Activated T-cell treated with anti-CD3 and anti-CD28 coated beads for 1 hour (primary cell): ENCODE results near the gene MAP4K5.

Experiments
- DNase-seq: peaks from one replicate; pipeline ENCODE4 v3.0.0-alpha.2; 2020; ENCODE audit warnings: low read depth

Gene MAP4K5

DNA sequence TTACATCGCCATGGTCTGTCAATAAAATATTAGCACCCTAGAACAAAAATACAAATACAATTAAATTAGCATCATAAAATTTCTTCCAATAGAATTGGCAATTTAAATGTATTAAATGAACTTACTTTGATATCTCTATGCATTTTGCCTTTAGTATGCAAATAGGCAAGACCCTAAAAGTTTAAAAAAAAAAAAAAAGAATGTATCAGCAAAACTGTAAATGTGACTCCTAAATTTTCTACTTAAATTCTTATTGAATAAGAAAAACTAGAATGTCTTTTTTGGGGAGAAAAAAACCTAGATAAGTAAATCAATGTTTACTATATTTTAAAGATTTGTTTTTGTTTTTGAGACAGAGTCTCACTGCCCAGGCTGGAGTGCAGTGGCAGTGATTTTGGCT, 56.2 kb downstream of the MAP4K5 start:
- no peak for DNase-seq

DNA sequence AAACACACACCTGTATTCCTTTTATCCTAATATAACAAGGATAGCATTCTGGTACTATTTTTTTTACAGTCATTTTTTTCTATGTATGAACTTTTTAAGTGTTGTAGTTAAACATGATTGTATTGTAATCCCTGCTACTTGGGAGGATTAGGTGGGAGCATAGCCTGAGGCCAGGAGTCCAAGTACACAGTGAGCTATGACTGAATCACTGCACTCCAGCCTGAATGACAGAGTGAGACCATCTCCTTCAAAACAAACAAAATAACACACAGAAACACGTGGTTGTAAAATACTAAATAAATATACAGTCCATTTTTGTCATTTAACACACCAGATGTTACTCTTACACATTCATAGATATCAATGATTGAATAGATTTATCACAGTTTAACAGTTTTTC, 56.9 kb downstream of the MAP4K5 start:
- no peak for DNase-seq

GRCh38 chr14:50471838-50472465, 60.4 kb downstream of the MAP4K5 start:
- no peak for DNase-seq

GRCh38 chr14:50469982-50470381, 62.4 kb downstream of the MAP4K5 start:
- DNase-seq: no peak

DNA sequence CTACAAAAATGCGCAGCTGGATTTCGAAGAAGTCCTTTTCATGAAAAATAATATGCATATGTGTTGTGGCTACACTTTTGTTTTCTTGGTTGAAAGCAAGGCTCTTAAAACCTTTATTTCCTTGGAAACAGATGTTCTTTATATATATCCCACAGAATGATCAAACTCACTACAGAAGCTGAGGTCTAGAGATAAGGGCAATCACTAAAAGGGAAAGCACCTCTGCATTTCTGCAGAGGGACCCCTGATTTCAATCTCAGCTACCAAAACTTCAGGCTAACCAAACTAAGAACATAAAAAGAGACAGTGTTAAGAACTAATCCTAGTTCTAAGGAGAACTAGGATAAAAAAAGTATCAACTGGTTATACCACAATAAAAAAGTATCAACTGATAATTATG, 70.3 kb downstream of the MAP4K5 start:
- no peak for DNase-seq

DNA sequence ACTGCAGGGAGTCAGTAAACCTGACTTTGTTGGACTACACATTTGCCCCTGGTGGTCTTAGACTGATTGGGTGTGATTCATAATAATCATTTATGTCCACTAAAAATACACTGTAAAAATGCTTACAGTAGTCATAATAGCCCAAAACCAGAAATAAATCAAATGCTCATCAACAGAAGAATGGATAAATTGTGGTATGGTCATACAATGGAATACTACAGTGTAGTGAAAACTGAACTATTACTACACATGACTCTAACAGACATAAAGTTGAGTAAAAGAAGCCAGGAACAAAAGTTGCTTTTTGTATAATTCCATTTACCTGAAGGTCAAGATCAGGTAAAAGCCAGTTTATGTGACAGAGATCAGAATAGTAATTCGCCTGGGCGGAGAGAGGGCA, 78.5 kb downstream of the MAP4K5 start:
- DNase-seq: no peak

DNA sequence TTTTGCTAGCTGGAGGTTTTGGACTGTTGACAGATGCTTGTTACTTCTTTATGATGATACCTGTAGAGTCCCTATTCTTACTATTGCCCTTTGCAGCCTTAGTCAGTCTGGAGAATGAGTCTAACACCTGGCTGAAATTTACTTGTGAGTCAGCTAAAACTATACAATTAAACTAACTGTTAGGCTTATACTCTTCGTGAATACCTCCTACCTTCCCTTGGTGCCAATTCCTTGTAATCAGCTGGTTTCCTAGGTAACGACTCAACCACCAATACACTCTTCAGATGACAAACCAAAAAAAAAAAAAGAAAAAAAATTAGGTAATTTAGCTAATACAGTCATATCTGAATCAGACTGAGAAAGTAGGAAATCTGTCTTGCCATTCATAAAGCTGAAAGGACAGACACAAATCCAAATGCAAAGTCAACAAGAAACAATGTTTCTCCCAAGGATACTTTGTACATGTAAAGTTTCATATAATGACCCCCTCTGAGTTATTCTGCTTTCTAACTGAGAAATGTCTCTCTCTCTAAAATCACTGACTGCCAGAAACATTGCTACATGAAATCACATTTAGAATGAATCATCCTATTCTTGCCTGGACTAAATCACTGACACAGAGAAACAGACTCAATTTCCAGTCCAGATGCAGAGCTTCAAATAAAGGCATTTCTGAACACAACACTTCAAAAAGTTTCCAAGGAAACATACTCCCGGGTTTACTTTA, 79.2 kb downstream of the MAP4K5 start:
- no peak for DNase-seq

GRCh38 chr14:50452296-50452695, 80.1 kb downstream of the MAP4K5 start:
- no peak for DNase-seq

DNA sequence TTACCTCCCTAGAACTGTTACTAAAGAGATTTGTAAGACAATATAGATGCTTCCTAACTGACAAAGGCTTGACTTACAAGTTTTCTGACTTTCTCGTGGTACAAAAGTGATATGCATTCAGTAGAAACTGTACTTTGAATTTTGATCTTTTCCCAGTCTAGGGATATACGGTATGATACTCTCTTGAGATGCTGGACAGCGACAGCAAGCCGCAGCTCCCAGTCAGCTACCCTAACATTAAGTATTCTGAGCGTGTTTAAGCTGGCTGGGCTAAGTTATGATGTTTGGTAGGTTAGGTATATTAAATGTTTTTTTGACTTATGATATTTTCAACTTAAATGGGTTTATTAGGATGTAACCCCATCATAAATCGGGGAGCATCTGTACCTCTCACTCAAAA, 80.5 kb downstream of the MAP4K5 start:
- no peak for DNase-seq

- no peak for DNase-seq
These were observed 84.9 kb downstream of the MAP4K5 start for GRCh38 chr14:50447461-50447860.

GRCh38 chr14:50434528-50434927, 97.8 kb downstream of the MAP4K5 start:
- no peak for DNase-seq

DNA sequence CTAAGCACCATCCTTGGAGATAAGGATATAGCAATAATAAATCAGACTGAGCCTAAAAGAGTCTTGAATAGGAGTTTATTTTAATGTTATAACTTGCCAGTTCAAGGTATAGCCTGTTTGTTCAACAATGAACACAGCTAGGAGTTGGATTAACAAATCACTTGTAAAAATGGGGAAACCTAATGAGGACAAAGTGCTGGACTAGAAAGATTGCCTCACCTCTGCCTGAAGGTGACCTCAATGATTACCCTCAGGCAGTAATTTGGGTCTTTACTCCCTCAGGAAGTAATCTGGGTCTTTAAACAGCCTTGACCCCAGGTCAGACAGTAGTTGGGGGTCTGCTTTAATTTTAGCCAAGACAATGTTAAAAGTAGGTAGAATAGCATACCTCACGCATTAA, 100.2 kb downstream of the MAP4K5 start:
- no peak for DNase-seq

DNA sequence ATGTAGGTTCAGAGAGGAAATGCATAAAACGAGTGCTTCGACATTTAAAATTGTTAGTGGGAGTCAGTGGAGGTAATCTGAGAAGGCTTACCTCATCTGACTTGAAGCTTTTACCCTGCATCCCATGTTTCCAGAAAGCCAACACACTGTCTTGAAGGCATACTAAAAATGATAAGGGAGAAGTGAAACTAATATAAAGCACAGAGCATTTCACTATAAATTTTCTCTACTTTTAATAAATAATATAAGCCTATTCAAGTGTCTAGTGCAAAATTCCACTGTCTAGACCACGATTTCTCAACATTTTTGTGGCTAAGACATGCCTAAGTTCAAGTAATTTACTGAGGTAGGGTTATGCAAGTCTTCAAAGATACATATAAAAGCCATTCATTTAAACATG, 106.6 kb downstream of the MAP4K5 start:
- DNase-seq: no peak

DNA sequence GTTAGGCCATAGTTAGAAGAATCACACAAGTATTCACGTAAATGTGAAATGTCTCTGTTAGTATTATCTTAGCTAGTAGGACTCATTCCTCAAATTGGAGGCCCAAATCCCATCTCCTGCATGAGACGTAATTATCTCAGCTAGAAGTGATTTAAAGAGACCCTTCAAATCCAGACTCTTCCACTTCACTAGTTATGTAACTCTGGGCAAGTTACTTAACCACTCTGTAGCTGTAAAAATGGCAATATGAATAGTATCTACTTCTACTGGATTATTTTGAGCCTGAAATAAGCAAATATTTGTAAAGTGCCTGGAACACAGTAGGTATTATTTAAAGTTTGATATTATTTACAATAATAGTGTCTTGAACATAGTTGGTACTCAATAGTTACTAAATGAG, 107.3 kb downstream of the MAP4K5 start:
- DNase-seq: no peak

DNA sequence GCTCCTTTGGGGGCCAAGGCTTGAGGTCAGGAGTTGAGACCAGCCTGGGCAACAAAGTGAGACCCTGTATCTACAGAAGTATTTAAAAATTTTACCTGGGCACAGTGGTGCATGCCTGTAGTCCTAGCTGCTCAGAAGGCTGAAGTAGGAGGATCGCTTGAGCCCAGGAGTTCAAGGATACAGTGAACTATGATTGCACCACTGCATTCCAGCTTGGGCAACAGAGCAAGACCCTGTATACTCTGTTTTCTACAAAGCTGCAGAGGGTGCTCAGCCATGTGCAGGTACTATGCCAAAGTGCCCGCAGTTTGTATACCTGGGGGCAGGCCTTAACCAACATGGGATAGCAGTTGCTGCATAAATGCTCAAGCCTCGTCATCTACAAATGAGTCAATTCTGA, 108.8 kb downstream of the MAP4K5 start:
- no peak for DNase-seq

DNA sequence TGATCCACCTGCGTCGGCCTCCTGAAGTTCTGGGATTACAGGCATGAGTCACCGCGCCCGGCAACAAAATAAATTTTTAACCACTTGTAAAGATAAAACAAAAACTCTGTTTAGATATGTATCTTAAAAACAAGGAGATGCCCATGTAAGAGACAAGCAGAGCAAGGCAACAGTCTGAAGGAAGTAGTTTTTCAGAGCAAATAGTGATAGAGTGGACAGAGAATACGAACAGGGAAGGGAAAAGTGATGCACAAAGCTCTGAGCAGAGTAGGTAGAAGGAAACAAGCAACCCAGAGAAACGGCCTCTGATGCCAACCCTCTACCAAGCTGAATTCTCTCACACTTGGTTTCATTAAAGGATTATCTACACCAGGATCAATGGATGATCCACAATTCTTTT, 110.9 kb downstream of the MAP4K5 start:
- no peak for DNase-seq

- no peak for DNase-seq
These were observed 114.5 kb downstream of the MAP4K5 start for GRCh38 chr14:50417853-50418252.

GRCh38 chr14:50410921-50411320, 121.4 kb downstream of the MAP4K5 start:
- no peak for DNase-seq

DNA sequence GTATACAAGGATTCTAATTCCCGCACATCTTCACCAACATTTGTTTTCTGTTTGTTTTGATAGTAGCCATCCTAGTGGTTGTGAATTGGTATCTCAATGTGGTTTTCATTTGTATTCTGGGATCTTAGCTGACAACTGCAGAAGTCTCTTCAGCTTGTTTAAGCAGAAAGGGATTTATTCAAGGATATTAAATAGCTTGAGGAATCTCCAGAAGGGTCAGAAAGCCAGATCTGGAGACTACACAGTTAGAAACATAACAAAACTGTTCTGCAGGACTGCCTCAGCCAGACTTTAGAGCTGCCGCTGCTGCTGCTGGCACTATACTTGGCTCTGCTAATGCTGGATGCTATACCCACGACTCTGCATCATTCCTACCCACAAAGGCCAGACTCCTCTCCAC, 122.3 kb downstream of the MAP4K5 start:
- DNase-seq: no peak

DNA sequence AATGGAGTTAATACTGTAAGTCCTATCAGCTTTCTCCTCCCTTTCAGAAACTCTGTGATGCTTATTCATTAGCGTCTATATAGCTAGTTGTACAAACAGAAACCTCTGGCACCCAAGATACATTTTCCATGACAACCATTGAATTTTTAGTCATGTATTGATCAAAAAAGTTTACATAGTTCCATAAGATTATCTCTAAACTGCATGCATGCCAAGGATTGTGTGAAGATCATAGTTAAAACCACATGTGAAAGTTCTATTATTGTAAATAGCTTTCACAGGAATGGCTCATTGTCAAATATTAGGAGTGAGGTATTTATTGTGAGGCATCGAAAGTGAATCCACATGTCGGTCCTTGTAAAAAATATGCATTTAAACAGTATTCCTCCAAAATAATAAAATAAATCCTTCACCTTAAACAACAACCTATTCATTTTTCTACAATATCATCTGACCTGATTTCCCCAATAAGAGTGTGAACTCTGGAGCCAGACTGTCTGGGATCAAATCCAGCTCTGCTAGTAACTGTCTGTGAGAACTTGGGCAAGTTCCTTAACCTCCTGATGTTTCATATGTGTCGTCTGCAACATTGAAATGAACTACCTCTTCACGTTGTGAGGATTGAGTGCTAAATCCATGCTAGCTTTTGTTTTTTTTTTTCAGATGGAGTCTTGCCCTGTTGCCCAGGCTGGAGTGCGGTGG, 125.1 kb downstream of the MAP4K5 start:
- no peak for DNase-seq

GRCh38 chr14:50403419-50403818, 128.9 kb downstream of the MAP4K5 start:
- no peak for DNase-seq

DNA sequence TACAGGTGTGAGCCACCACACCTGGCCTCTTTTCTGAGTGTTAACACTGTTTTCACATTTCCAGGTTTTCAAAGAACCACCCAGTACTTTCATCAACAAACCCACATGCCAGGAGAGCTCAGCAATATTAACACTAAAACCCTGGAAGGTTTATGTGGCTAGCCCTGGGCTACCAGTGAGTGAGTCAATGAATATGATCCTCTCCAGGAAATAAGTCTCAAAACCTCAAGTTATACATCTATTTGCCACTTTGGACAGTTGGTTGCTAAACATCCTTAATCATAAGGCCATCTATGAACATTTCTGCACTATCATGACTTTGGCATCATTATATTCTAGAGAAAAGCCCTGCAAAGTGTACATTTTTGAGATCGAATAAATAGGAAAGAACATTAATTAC, 129.4 kb downstream of the MAP4K5 start:
- DNase-seq: no peak

GRCh38 chr14:50400461-50400860, 131.9 kb downstream of the MAP4K5 start:
- no peak for DNase-seq
